Omental fat pad (tissue), 4 donors: ENCODE measurements around the gene SLC13A1. TPM values are rescaled to one million over a fixed set of nuclear protein-coding genes. Genes with fewer than 3 reads are reported as not detected.

ENCODE experiments used
- ATAC-seq: fragments of 150-250 bp; one replicate; pipeline ENCODE4 v1.9.1; 2016; ENCODE audit warnings: mild to moderate bottlenecking, moderate library complexity; ENCODE audit not compliant: low FRiP score
- DNase-seq: peaks from one replicate; pipeline ENCODE4 v3.0.0-alpha.2; 2019; ENCODE audit warnings: low spot score
- CTCF ChIP-seq, 3 donors: fragments of 450-650 bp; IDR thresholded peaks; one replicate each; pipeline ENCODE4 v1.5.1; 2016 to 2017; ENCODE audit warnings: antibody characterized with exemption in 3 of 3, mild to moderate bottlenecking in 3 of 3, moderate library complexity in 2 of 3
- total RNA-seq, 4 donors: library from RNA; depleted of rRNA; stranded (reverse); fragments of >200 nt; gene quantifications; one replicate each; pipeline ENCODE4 v1.1.0, GENCODE V29; 2016

The SLC13A1 gene
- total RNA-seq, 4 donors from 2014 or later, result not detected

GRCh38 chr7:123131556-123131955, 68.2 kb downstream of the SLC13A1 start:
- ATAC-seq (no peak), DNase-seq (no peak)
- TF ChIP-seq CTCF (IDR thresholded peaks at IDR 0.05), result no peak

GRCh38 chr7:123131140-123131539, 68.6 kb downstream of the SLC13A1 start:
- ATAC-seq (no peak), DNase-seq (no peak)
- TF ChIP-seq CTCF (IDR thresholded peaks at IDR 0.05), result no peak

- DNase-seq (no peak), ATAC-seq (no peak)
- no peak for TF ChIP-seq CTCF (IDR thresholded peaks at IDR 0.05)
Measured at GRCh38 chr7:123126691-123127090, 73.1 kb downstream of the SLC13A1 start.

GRCh38 chr7:123126171-123126570, 73.6 kb downstream of the SLC13A1 start:
- ATAC-seq, result no peak

GRCh38 chr7:123125231-123125630, 74.5 kb downstream of the SLC13A1 start:
- no peak for ATAC-seq

More at GRCh38 chr7:123126171-123126570, 73.6 kb downstream of the SLC13A1 start:
- no peak for DNase-seq
- TF ChIP-seq CTCF (IDR thresholded peaks at IDR 0.05), result no peak

GRCh38 chr7:123122916-123123315, 76.9 kb downstream of the SLC13A1 start:
- no peak for DNase-seq
- ATAC-seq, result no peak
- TF ChIP-seq CTCF (IDR thresholded peaks at IDR 0.05), result no peak

More at GRCh38 chr7:123125231-123125630, 74.5 kb downstream of the SLC13A1 start:
- no peak for TF ChIP-seq CTCF (IDR thresholded peaks at IDR 0.05)
- no peak for DNase-seq

GRCh38 chr7:123120286-123120685, 79.5 kb downstream of the SLC13A1 start:
- no peak for TF ChIP-seq CTCF (IDR thresholded peaks at IDR 0.05)
- DNase-seq (no peak), ATAC-seq (no peak)
